ENCODE measurements around the gene LPCAT1. TPM values are rescaled to one million over a fixed set of nuclear protein-coding genes. Genes with fewer than 3 reads are reported as not detected.

LPCAT1 gene
- total RNA-seq, 1 donor from 2014 or later, result 41.9 TPM

- H3K4me2 ChIP-seq (ENCODE audit: low read length), result no peak overlapping the region
- DNase-seq (ENCODE audit: low read depth) (no peak), FAIRE-seq (no peak)
- Mint-ChIP-seq H3K27me3 (ENCODE audit: low read depth, unreplicated experiment) (no peaks in the 10 kb centered on the region), H3K4me1 (ENCODE audit: low read depth, unreplicated experiment) (peaks cover 20% of the 10 kb centered on the region), H3K4me3 (ENCODE audit: unreplicated experiment) (no peak overlapping the region), H3K9me3 (ENCODE audit: unreplicated experiment) (no peaks in the 10 kb centered on the region), H3K36me3 (ENCODE audit: low read depth, unreplicated experiment) (peaks cover 3% of the 10 kb centered on the region), H3K27ac (ENCODE audit: unreplicated experiment) (no peak overlapping the region)
- no peak overlapping the region for H3K9ac ChIP-seq (ENCODE audit: low read length)
- H3K27me3 ChIP-seq (ENCODE audit: insufficient read depth, low read length), result no peaks in the 10 kb centered on the region
- TF ChIP-seq, protein P1, sequence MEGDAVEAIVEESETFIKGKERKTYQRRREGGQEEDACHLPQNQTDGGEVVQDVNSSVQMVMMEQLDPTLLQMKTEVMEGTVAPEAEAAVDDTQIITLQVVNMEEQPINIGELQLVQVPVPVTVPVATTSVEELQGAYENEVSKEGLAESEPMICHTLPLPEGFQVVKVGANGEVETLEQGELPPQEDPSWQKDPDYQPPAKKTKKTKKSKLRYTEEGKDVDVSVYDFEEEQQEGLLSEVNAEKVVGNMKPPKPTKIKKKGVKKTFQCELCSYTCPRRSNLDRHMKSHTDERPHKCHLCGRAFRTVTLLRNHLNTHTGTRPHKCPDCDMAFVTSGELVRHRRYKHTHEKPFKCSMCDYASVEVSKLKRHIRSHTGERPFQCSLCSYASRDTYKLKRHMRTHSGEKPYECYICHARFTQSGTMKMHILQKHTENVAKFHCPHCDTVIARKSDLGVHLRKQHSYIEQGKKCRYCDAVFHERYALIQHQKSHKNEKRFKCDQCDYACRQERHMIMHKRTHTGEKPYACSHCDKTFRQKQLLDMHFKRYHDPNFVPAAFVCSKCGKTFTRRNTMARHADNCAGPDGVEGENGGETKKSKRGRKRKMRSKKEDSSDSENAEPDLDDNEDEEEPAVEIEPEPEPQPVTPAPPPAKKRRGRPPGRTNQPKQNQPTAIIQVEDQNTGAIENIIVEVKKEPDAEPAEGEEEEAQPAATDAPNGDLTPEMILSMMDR (IDR thresholded peaks at IDR 0.05; ENCODE audit: insufficient read depth, low read depth, low read length), result no peak
- TF ChIP-seq EZH2 (IDR thresholded peaks at IDR 0.05; ENCODE audit: insufficient read depth, low read length), result no peak
- peaks cover 93% of the 10 kb centered on the region for H3K79me2 ChIP-seq (ENCODE audit: insufficient read depth, low read length)
- H3K36me3 ChIP-seq (ENCODE audit: insufficient read depth, low read length), result no peaks in the 10 kb centered on the region
- peaks cover 100% of the 10 kb centered on the region for H4K20me1 ChIP-seq (ENCODE audit: insufficient read depth, low read length)
- no peak overlapping the region for H3K27ac ChIP-seq (ENCODE audit: low read depth, low read length)
- H3K9me3 ChIP-seq (ENCODE audit: insufficient read depth, low read depth, low read length), result no peaks in the 10 kb centered on the region
- H3K4me1 ChIP-seq (ENCODE audit: insufficient read depth, low read length), result peaks cover 26% of the 10 kb centered on the region
- no peak overlapping the region for H3K4me3 ChIP-seq (ENCODE audit: insufficient read depth, low read depth, low read length)
- no peak overlapping the region for H2AFZ ChIP-seq (ENCODE audit: low read depth, low read length)
These were observed 10.3 kb downstream of the LPCAT1 start for GRCh38 chr5:1513326-1514026.

DNA sequence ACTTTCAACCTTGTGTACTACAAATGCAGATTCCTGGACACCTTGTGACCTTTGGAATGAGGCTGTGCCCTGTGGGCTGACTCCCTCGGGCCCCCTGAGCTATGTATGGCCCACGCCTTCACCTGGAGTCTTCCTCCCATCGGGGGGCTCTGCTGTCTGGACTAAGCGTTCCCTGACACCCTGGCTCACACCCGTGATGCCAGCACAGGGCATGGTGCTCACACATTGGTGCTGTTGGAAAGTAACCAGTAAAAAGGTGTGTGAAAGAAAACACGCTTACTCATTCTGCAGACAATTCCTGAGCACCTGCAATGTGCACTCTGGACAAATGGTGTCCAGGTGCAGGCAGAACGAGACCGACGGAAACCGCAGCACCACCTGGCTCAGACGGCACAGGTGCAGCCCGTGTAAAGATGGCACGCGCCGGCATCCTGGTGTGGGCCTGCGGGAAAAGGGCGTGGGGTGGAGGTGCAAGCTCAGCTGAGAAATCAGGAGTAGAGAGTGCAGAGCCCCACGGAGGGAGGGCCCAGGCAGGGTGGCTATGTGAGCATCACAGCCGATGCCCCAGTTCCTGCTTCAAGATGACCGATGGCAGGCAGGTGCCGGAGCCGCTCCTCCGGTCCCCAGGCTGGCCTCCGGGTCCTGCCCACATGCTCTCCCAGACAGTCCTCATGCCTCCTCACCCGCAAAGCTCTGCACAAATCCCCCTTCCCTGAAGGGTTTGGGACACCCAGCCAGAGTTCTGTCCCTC lies 11.0 kb downstream of the LPCAT1 start:
- no peak overlapping the region for H2AFZ ChIP-seq (ENCODE audit: low read depth, low read length)
- Mint-ChIP-seq H3K36me3 (ENCODE audit: low read depth, unreplicated experiment) (peaks cover 2% of the 10 kb centered on the region), H3K9me3 (ENCODE audit: unreplicated experiment) (no peaks in the 10 kb centered on the region), H3K27ac (ENCODE audit: unreplicated experiment) (no peak overlapping the region), H3K4me3 (ENCODE audit: unreplicated experiment) (no peak overlapping the region), H3K27me3 (ENCODE audit: low read depth, unreplicated experiment) (no peaks in the 10 kb centered on the region), H3K4me1 (ENCODE audit: low read depth, unreplicated experiment) (peaks cover 20% of the 10 kb centered on the region)
- H3K4me3 ChIP-seq (ENCODE audit: insufficient read depth, low read depth, low read length), result no peak overlapping the region
- peaks cover 96% of the 10 kb centered on the region for H3K79me2 ChIP-seq (ENCODE audit: insufficient read depth, low read length)
- no peaks in the 10 kb centered on the region for H3K9me3 ChIP-seq (ENCODE audit: insufficient read depth, low read depth, low read length)
- H3K4me2 ChIP-seq (ENCODE audit: low read length), result no peak overlapping the region
- H3K9ac ChIP-seq (ENCODE audit: low read length), result no peak overlapping the region
- FAIRE-seq (no peak), DNase-seq (ENCODE audit: low read depth) (no peak)
- H3K27me3 ChIP-seq (ENCODE audit: insufficient read depth, low read length), result no peaks in the 10 kb centered on the region
- H4K20me1 ChIP-seq (ENCODE audit: insufficient read depth, low read length), result peaks cover 100% of the 10 kb centered on the region
- no peak for TF ChIP-seq EZH2 (IDR thresholded peaks at IDR 0.05; ENCODE audit: insufficient read depth, low read length)
- TF ChIP-seq, protein P1 (IDR thresholded peaks at IDR 0.05; ENCODE audit: insufficient read depth, low read depth, low read length), result no peak
- H3K4me1 ChIP-seq (ENCODE audit: insufficient read depth, low read length), result peaks cover 26% of the 10 kb centered on the region
- H3K27ac ChIP-seq (ENCODE audit: low read depth, low read length), result no peak overlapping the region
- H3K36me3 ChIP-seq (ENCODE audit: insufficient read depth, low read length), result no peaks in the 10 kb centered on the region
